ENCODE measurements around the gene WASHC2A. TPM values are rescaled to one million over a fixed set of nuclear protein-coding genes. Genes with fewer than 3 reads are reported as not detected.
"Not testable (repeated sequence)": the region's sequence is repeated elsewhere in the genome, so short reads cannot be mapped to it uniquely, and the experiment has no call there.

WASHC2A gene
- polyA plus RNA-seq, 1 of the 3 experiments (the other 2 are of a cell fraction), result 16.9 TPM

DNA sequence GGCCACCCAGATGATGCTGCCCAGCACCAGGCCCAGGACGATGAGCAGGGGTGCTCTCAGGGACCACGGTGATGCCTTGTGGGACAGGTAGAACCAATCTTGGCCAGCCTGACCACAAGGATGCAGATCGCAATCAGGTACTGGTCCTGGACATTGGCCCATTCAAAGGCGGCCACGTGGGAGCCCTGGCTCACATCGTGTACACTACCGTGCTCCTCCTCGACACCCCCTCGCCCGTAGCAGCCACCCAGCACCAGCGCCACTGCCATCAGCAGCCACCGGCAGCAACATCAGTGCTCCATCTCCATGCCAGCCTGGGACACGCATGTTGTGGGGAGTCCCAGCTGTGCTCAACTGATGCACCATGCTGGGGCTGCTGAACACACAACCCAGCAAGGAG is 40.6 kb upstream of the WASHC2A start:
- H3K9me2 ChIP-seq, result no peaks in the 10 kb centered on the region
- H2AFZ ChIP-seq (ENCODE audit: low read depth), result no peak overlapping the region
- no peaks in the 10 kb centered on the region for H3K9me3 ChIP-seq
- H3K79me2 ChIP-seq (ENCODE audit: insufficient read depth), result no peaks in the 10 kb centered on the region
- H3K4me1 ChIP-seq (ENCODE audit: control insufficient read depth in 1 of 2, insufficient read depth in 2 of 2, low read depth in 1 of 2, low read length in 1 of 2), result no peaks in the 10 kb centered on the region
- WGBS (ENCODE audit: low lambda C conversion rate), result 56% methylated on average over 10 of the region's 13 CpGs
- no peak overlapping the region for H3K4me2 ChIP-seq
- no peaks in the 10 kb centered on the region for H3K27me3 ChIP-seq (ENCODE audit: insufficient read depth)
- H3K27ac ChIP-seq (ENCODE audit: low read depth in 2 of 2, low read length in 1 of 2), result no peak overlapping the region
- CTCF ChIA-PET, result no interaction called here
- TF ChIP-seq, protein P1, sequence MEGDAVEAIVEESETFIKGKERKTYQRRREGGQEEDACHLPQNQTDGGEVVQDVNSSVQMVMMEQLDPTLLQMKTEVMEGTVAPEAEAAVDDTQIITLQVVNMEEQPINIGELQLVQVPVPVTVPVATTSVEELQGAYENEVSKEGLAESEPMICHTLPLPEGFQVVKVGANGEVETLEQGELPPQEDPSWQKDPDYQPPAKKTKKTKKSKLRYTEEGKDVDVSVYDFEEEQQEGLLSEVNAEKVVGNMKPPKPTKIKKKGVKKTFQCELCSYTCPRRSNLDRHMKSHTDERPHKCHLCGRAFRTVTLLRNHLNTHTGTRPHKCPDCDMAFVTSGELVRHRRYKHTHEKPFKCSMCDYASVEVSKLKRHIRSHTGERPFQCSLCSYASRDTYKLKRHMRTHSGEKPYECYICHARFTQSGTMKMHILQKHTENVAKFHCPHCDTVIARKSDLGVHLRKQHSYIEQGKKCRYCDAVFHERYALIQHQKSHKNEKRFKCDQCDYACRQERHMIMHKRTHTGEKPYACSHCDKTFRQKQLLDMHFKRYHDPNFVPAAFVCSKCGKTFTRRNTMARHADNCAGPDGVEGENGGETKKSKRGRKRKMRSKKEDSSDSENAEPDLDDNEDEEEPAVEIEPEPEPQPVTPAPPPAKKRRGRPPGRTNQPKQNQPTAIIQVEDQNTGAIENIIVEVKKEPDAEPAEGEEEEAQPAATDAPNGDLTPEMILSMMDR (IDR thresholded peaks at IDR 0.05), result no peak
- TF ChIP-seq SMC3 (IDR thresholded peaks at IDR 0.05; ENCODE audit: low read depth, low read length) (no peak), RCOR1 (IDR thresholded peaks at IDR 0.05; ENCODE audit: low read length) (no peak), EP300 (IDR thresholded peaks at IDR 0.05; ENCODE audit: borderline replicate concordance in 1 of 2, low read depth in 1 of 2, low read length in 1 of 2) (no peak)
- H3K36me3 ChIP-seq (replicated peaks in 1 of 2; ENCODE audit: control insufficient read depth in 1 of 2, insufficient read depth in 2 of 2, low read length in 1 of 2), result no peaks in the 10 kb centered on the region
- no peak overlapping the region for H3K9ac ChIP-seq
- H3F3A ChIP-seq (replicated peaks; ENCODE audit: insufficient read depth), result no peaks in the 10 kb centered on the region
- H3K4me3 ChIP-seq (ENCODE audit: low read depth in 2 of 2, low read length in 1 of 2), result no peak overlapping the region
- POLR2A ChIA-PET, result no interaction called here
- no peaks in the 10 kb centered on the region for H4K20me1 ChIP-seq (ENCODE audit: insufficient read depth)
- DNase-seq, result no peak

GRCh38 chr10:50033481-50033880 is 34.3 kb upstream of the WASHC2A start:
- Histone ChIP-seq H2AFZ (ENCODE audit: low read depth) (no peak overlapping the region), H3K79me2 (ENCODE audit: insufficient read depth) (no peaks in the 10 kb centered on the region), H3K27me3 (ENCODE audit: insufficient read depth) (no peaks in the 10 kb centered on the region), H3K9ac (no peak overlapping the region), H3K27ac (ENCODE audit: low read depth in 2 of 2, low read length in 1 of 2) (no peak overlapping the region), H3F3A (replicated peaks; ENCODE audit: insufficient read depth) (no peaks in the 10 kb centered on the region), H3K4me3 (ENCODE audit: low read depth in 2 of 2, low read length in 1 of 2) (no peak overlapping the region), H3K36me3 (replicated peaks in 1 of 2; ENCODE audit: control insufficient read depth in 1 of 2, insufficient read depth in 2 of 2, low read length in 1 of 2) (no peaks in the 10 kb centered on the region), H3K4me2 (no peak overlapping the region), H4K20me1 (ENCODE audit: insufficient read depth) (no peaks in the 10 kb centered on the region), H3K4me1 (ENCODE audit: control insufficient read depth in 1 of 2, insufficient read depth in 2 of 2, low read depth in 1 of 2, low read length in 1 of 2) (no peaks in the 10 kb centered on the region), H3K9me2 (no peaks in the 10 kb centered on the region), H3K9me3 (no peaks in the 10 kb centered on the region)
- no peak for DNase-seq
- CTCF ChIA-PET, result no interaction called here
- POLR2A ChIA-PET, result no interaction called here
- TF ChIP-seq FOXJ3 (CRISPR knock-in tag; IDR thresholded peaks at IDR 0.05) (no peak), TAF1 (IDR thresholded peaks at IDR 0.05; ENCODE audit: borderline replicate concordance, low read depth, low read length) (no peak), SIN3A (IDR thresholded peaks at IDR 0.05; ENCODE audit: borderline replicate concordance, low read depth, low read length) (no peak), RAD21 (IDR thresholded peaks at IDR 0.05; ENCODE audit: low read length) (no peak), ELF1 (IDR thresholded peaks at IDR 0.05) (no peak), NFIC (IDR thresholded peaks at IDR 0.05; ENCODE audit: borderline replicate concordance) (no peak), GATA2 (CRISPR knock-in tag; IDR thresholded peaks at IDR 0.05) (no peak), CHD2 (IDR thresholded peaks at IDR 0.05; ENCODE audit: low read length, partially characterized antibody) (no peak)
- 34% methylated on average over 3 of the region's 3 CpGs for WGBS (ENCODE audit: low lambda C conversion rate)

GRCh38 chr10:50035337-50035736 is 32.4 kb upstream of the WASHC2A start:
- H3K27me3 ChIP-seq (ENCODE audit: insufficient read depth); H3K4me3 ChIP-seq (ENCODE audit: low read depth in 2 of 2, low read length in 1 of 2); H3K4me2 ChIP-seq; H3K9me3 ChIP-seq; DNase-seq; H3K9me2 ChIP-seq; H2AFZ ChIP-seq (ENCODE audit: low read depth); H3K4me1 ChIP-seq (ENCODE audit: control insufficient read depth in 1 of 2, insufficient read depth in 2 of 2, low read depth in 1 of 2, low read length in 1 of 2); H4K20me1 ChIP-seq (ENCODE audit: insufficient read depth); H3K9ac ChIP-seq; POLR2A ChIA-PET; H3F3A ChIP-seq (replicated peaks; ENCODE audit: insufficient read depth); H3K27ac ChIP-seq (ENCODE audit: low read depth in 2 of 2, low read length in 1 of 2); H3K79me2 ChIP-seq (ENCODE audit: insufficient read depth); H3K36me3 ChIP-seq (replicated peaks in 1 of 2; ENCODE audit: control insufficient read depth in 1 of 2, insufficient read depth in 2 of 2, low read length in 1 of 2); CTCF ChIA-PET: not testable (repeated sequence)
- WGBS (ENCODE audit: low lambda C conversion rate), result 36% methylated on average over 3 of the region's 4 CpGs

All from SK-N-SH (cell line).